ENCODE data around the gene POLR1F. TPM values are rescaled to one million over a fixed set of nuclear protein-coding genes. Genes with fewer than 3 reads are reported as not detected.
"Not testable (repeated sequence)": the region's sequence is repeated elsewhere in the genome, so short reads cannot be mapped to it uniquely, and the experiment has no call there.

Gene POLR1F
- total and polyA plus RNA-seq, 7 donors = 4.2 to 17.5 (median 10.6) TPM

GRCh38 chr7:19700936-19701335 lies 7.9 kb downstream of the POLR1F start:
- ATAC-seq = no peak
- H3K36me3 ChIP-seq (ENCODE audit: insufficient read depth in 1 of 2, low read depth in 1 of 2) = peaks cover 4 to 65% of the 10 kb centered on the region in 2 donors
- 96 to 99% (median 97%) methylated on average over 3 of the region's 3 CpGs for WGBS, 3 donors
- no peak overlapping the region for H3K4me3 ChIP-seq
- DNase-seq = no peak
- no peaks in the 10 kb centered on the region for H3K27me3 ChIP-seq (ENCODE audit: insufficient read depth in 3 of 3, low read length in 2 of 3)
- no peak overlapping the region for H3K27ac ChIP-seq
- H3K9me3 ChIP-seq = no peaks in the 10 kb centered on the region
- intact Hi-C loops (cut with DNase I) = no loop called here
- no peaks in the 10 kb centered on the region for H3K4me1 ChIP-seq
- TF ChIP-seq CTCF (IDR thresholded peaks at IDR 0.05) = no peak

GRCh38 chr7:19698331-19698730 lies 10.5 kb downstream of the POLR1F start:
- intact Hi-C loops (cut with DNase I) = no loop called here
- Histone ChIP-seq H3K36me3 (ENCODE audit: insufficient read depth in 1 of 2, low read depth in 1 of 2) (peaks cover 6 to 54% of the 10 kb centered on the region in 2 donors), H3K9me3 (no peaks in the 10 kb centered on the region), H3K27me3 (ENCODE audit: insufficient read depth in 3 of 3, low read length in 2 of 3) (no peaks in the 10 kb centered on the region), H3K4me1 (peaks cover 7% of the 10 kb centered on the region), H3K4me3 (no peak overlapping the region), H3K27ac (no peak overlapping the region)
- TF ChIP-seq CTCF (IDR thresholded peaks at IDR 0.05) = no peak
- WGBS, 3 donors = 88 to 93% (median 91%) methylated on average over 3 of the region's 3 CpGs
- DNase-seq (no peak), ATAC-seq (no peak)

GRCh38 chr7:19696926-19697325 lies 11.9 kb downstream of the POLR1F start:
- peaks cover 7% of the 10 kb centered on the region for H3K4me1 ChIP-seq
- intact Hi-C loops (cut with DNase I) = no loop called here
- ATAC-seq (no peak), DNase-seq (no peak)
- H3K36me3 ChIP-seq (ENCODE audit: insufficient read depth in 1 of 2, low read depth in 1 of 2) = peaks cover 6 to 44% of the 10 kb centered on the region in 2 donors
- no peak overlapping the region for H3K4me3 ChIP-seq
- TF ChIP-seq CTCF (IDR thresholded peaks at IDR 0.05) = no peak
- H3K27ac ChIP-seq = no peak overlapping the region
- no peaks in the 10 kb centered on the region for H3K27me3 ChIP-seq (ENCODE audit: insufficient read depth in 3 of 3, low read length in 2 of 3)
- H3K9me3 ChIP-seq = no peaks in the 10 kb centered on the region

GRCh38 chr7:19692111-19692828 lies 16.6 kb downstream of the POLR1F start:
- intact Hi-C loops (cut with DNase I) = no loop called here
- Histone ChIP-seq H3K9me3 (no peaks in the 10 kb centered on the region), H3K4me1 (peaks cover 7% of the 10 kb centered on the region), H3K4me3 (no peak overlapping the region), H3K27ac (no peak overlapping the region), H3K36me3 (ENCODE audit: insufficient read depth in 1 of 2, low read depth in 1 of 2) (peaks cover 3 to 4% of the 10 kb centered on the region in 2 donors), H3K27me3 (ENCODE audit: insufficient read depth in 3 of 3, low read length in 2 of 3) (no peaks in the 10 kb centered on the region)
- no peak for TF ChIP-seq CTCF (IDR thresholded peaks at IDR 0.05)
- DNase-seq = peak in 1 of 2 donors; percentile 43
- no peak for ATAC-seq
- 94 to 97% (median 96%) methylated on average over 22 to 26 of the region's 26 CpGs for WGBS, 3 donors

- Histone ChIP-seq H3K4me1 (peaks cover 7% of the 10 kb centered on the region), H3K27me3 (ENCODE audit: insufficient read depth in 3 of 3, low read length in 2 of 3) (no peaks in the 10 kb centered on the region), H3K4me3 (no peak overlapping the region), H3K9me3 (no peaks in the 10 kb centered on the region), H3K27ac (no peak overlapping the region), H3K36me3 (ENCODE audit: insufficient read depth in 1 of 2, low read depth in 1 of 2) (no peaks in the 10 kb centered on the region)
- no peak for TF ChIP-seq CTCF (IDR thresholded peaks at IDR 0.05)
- 68 to 79% (median 72%) methylated on average over 1 of the region's 1 CpG for WGBS, 3 donors
- intact Hi-C loops (cut with DNase I) = no loop called here
- DNase-seq (no peak), ATAC-seq (no peak)
These were observed 18.1 kb downstream of the POLR1F start for GRCh38 chr7:19690736-19691135.

GRCh38 chr7:19689130-19689529 lies 19.7 kb downstream of the POLR1F start:
- H3K4me1 ChIP-seq; H3K36me3 ChIP-seq (ENCODE audit: insufficient read depth in 1 of 2, low read depth in 1 of 2); H3K27ac ChIP-seq; H3K4me3 ChIP-seq; intact Hi-C loops (cut with DNase I); DNase-seq; H3K27me3 ChIP-seq (ENCODE audit: insufficient read depth in 3 of 3, low read length in 2 of 3); ATAC-seq; H3K9me3 ChIP-seq: not testable (repeated sequence)
- WGBS, 3 donors = 65 to 78% (median 73%) methylated on average over 12 of the region's 12 CpGs

All from psoas muscle (tissue), 8 donors.